HepG2 (cell line): ENCODE data around the gene CTSW. TPM values are rescaled to one million over a fixed set of nuclear protein-coding genes. Genes with fewer than 3 reads are reported as not detected.

ENCODE experiments used
- AHDC1 ChIP-seq: sonication (generic); formaldehyde crosslinking; IDR thresholded peaks from 2 replicates; pipeline ENCODE4 v1.5.1; 2020; ENCODE audit warnings: mild to moderate bottlenecking, missing genetic modification reagents, borderline replicate concordance
- ATF6 ChIP-seq: sonication (generic); formaldehyde crosslinking; conservative IDR thresholded peaks from 2 replicates; pipeline ENCODE4 v1.4.0; 2020; ENCODE audit warnings: missing genetic modification reagents
- MEIS2 ChIP-seq: sonication (generic); formaldehyde crosslinking; IDR thresholded peaks from 2 replicates; pipeline ENCODE4 v1.9.0; 2021; ENCODE audit warnings: mild to moderate bottlenecking, missing genetic modification reagents
- RXRB ChIP-seq: IDR thresholded peaks from 2 replicates; pipeline ENCODE4 v1.6.1; 2016; ENCODE audit warnings: borderline replicate concordance, missing genetic modification reagents, missing compliant biosample characterization
- TGIF2 ChIP-seq: IDR thresholded peaks from 2 replicates; pipeline ENCODE4 v1.6.1; 2016; ENCODE audit warnings: control low read depth, missing compliant biosample characterization
- ZFX ChIP-seq: sonication (generic); formaldehyde crosslinking; IDR thresholded peaks from 2 replicates; pipeline ENCODE4 v1.4.0; 2020; ENCODE audit warnings: mild to moderate bottlenecking, low read depth, missing genetic modification reagents, moderate library complexity
- ZNF451 ChIP-seq: sonication (generic); formaldehyde crosslinking; IDR thresholded peaks from 2 replicates; pipeline ENCODE4 v1.5.0; 2020; ENCODE audit warnings: mild to moderate bottlenecking, missing genetic modification reagents
- ZNF577 ChIP-seq: sonication (generic); formaldehyde crosslinking; IDR thresholded peaks from 2 replicates; pipeline ENCODE4 v1.4.0; 2020; ENCODE audit warnings: mild to moderate bottlenecking, low read depth, missing genetic modification reagents, borderline replicate concordance
- ZNF597 ChIP-seq: sonication (generic); formaldehyde crosslinking; IDR thresholded peaks from 2 replicates; pipeline ENCODE4 v1.5.0; 2020; ENCODE audit warnings: missing genetic modification reagents
- ZNF83 ChIP-seq: sonication (generic); formaldehyde crosslinking; IDR thresholded peaks from 2 replicates; pipeline ENCODE4 v1.4.0; 2020; ENCODE audit warnings: missing genetic modification reagents, mild to moderate bottlenecking, borderline replicate concordance
- ZNF841 ChIP-seq: sonication (generic); formaldehyde crosslinking; IDR thresholded peaks from 2 replicates; pipeline ENCODE4 v1.8.1; 2023; ENCODE audit warnings: missing genetic modification reagents, borderline replicate concordance
- polyA plus RNA-seq, 8 experiments: library from polyadenylated mRNA; depleted of rRNA in 3 of 8; stranded (reverse) in 7 of 8; unstranded in 1 of 8; fragments of >200 nt; fragmentation: Illumina TruSeq in 4 of 8; extraction: Trizol in 4 of 8; gene quantifications; 2 replicates each; pipeline versions ENCODE4 v1.2.1 to v1.2.3, GENCODE V29; 2011 to 2016; ENCODE audit warnings: low read depth in 4 of 8, missing spikeins in 1 of 8, mixed read lengths in 1 of 8; ENCODE audit not compliant: insufficient read depth in 1 of 8
- total RNA-seq, 5 experiments: library from RNA; depleted of rRNA; stranded (reverse); fragments of >200 nt; fragmentation: Illumina TruSeq; extraction: Trizol; gene quantifications; 2 replicates each; pipeline ENCODE4 v1.2.3, GENCODE V29; 2016; ENCODE audit warnings: low read depth in 1 of 5

The CTSW gene
- total and polyA plus RNA-seq, 2 of the 13 experiments (the other 11 are each of a cell fraction or from before 2014, with no cell fraction given), result 0.09 TPM; not detected in 1

GRCh38 chr11:65919573-65920371 lies 40.1 kb downstream of the CTSW start (continued):
- TF ChIP-seq AHDC1 (CRISPR knock-in tag) (no peak), ZNF841 (CRISPR knock-in tag) (no peak), ATF6 (CRISPR knock-in tag) (no peak), ZNF83 (CRISPR knock-in tag) (no peak), TGIF2 (peak; percentile 2; the same call in 1 of the 2 replicates), ZFX (CRISPR knock-in tag) (peak; percentile 18; the same call in 1 of the 2 replicates), RXRB (CRISPR knock-in tag) (0 out of 2 replicates have a peak, but pooled peaks have one; percentile 7), ZNF577 (CRISPR knock-in tag) (no peak), MEIS2 (no peak), ZNF451 (CRISPR knock-in tag) (0 out of 2 replicates have a peak, but pooled peaks have one; percentile 14), ZNF597 (CRISPR knock-in tag) (no peak)
- TF ChIP-seq, all 625 proteins: peak for 33
